GM19455 (cell line): ENCODE data around the gene OR10A6.

Source experiments
- ATAC-seq: cut with Tn5 transposase; IDR thresholded peaks from one replicate; pipeline ENCODE4 v1.9.1; 2021; ENCODE audit not compliant: unreplicated experiment

OR10A6 gene

GRCh38 chr11:7910286-7910788 lies 20.7 kb downstream of the OR10A6 start:
- no peak for ATAC-seq

DNA sequence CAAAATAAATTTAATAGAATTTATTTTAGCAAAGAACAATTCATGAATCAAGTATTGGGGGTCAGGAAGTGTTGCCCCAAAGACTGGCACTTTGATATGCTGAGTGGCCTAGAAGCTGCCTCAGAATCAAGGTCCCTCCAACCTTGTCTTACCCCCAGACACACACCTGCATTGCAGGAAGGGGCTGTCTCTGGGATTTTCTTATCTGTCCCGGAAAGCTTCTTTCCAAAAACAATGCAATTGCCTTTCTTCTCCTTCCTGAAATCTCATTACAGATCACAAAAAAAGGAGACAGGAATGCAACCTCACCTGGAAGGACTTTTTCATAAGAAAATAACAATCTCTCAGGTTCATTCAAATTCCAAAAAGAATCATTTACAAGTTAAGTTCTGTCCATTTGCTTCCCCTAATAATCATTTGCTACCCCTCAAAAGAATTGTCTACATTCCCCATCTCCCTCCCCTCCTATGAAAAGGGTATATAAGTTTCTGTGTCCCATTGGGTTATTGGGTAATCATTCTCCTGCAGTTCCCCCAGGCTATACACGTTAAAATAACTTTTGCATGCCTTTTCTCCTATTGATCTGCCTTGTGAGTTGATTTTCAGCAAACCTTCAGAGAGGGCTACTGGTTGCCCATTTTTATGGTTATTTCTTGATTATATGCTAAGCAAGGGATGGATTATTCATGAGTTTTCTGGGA lies 21.3 kb downstream of the OR10A6 start:
- ATAC-seq = no peak

DNA sequence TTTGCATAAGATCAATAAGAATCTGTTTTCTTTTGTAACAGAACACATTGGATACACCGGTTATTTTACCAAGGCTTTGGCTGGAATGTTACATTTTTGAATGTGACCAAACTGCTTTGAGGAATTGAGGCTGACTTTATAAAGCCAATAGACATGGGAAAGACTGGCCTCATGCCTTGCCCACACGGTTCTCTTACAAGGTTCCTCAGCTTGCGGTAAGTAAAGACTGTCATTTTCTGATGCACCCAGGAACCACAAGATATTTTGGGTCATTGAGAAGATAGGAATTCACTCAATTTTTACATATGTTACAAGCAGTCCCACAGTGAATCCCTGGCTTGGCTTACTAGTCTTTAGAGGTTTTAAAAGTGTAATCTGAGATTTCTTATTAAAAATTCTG lies 23.9 kb downstream of the OR10A6 start:
- ATAC-seq = no peak

DNA sequence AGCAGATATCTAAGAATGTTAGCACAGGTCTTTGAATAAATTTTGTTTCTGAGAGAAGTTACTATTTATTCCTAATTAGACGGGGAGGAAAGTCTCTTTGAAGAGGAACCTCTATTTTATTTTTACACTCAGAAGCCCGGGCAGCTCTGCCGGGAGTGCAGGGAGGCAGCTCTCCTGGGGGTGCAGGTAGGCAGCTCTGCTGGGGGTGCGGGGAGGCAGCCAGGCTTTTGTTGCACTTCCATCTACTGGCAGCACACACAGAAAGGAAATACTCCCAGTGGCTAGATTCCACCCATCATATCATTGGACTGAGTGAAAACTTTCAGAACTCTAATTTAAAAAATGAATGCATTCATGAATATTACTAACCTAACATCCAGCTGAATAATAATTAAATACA lies 24.6 kb downstream of the OR10A6 start:
- ATAC-seq = no peak

DNA sequence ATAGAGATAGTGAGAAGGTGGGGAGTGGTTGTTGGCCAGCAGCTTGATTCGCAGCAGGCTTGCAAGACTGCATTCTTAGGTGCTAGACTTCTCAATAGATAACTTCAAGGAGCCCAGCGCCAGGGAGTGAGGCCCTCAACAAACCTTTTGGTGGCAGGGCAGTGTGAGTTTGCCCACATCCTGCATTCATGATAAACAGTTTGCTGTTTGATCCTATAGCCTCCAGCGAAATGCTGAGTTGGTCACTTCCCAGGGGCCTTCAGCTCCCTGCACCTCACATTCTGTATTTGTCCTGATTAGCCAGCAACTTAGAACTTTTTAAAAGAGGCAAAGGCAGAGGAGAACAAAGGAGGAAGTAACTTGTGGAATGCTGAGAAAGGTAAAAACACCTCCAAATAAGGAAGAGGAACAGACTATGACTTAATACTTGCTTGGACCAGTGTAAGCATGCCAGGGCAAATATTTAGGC lies 25.1 kb downstream of the OR10A6 start:
- ATAC-seq = no peak

- no peak for ATAC-seq
Observed at GRCh38 chr11:7905549-7905948, 25.5 kb downstream of the OR10A6 start.

GRCh38 chr11:7904917-7905316 lies 26.2 kb downstream of the OR10A6 start:
- ATAC-seq = no peak

GRCh38 chr11:7903940-7904339 lies 27.1 kb downstream of the OR10A6 start:
- no peak for ATAC-seq

DNA sequence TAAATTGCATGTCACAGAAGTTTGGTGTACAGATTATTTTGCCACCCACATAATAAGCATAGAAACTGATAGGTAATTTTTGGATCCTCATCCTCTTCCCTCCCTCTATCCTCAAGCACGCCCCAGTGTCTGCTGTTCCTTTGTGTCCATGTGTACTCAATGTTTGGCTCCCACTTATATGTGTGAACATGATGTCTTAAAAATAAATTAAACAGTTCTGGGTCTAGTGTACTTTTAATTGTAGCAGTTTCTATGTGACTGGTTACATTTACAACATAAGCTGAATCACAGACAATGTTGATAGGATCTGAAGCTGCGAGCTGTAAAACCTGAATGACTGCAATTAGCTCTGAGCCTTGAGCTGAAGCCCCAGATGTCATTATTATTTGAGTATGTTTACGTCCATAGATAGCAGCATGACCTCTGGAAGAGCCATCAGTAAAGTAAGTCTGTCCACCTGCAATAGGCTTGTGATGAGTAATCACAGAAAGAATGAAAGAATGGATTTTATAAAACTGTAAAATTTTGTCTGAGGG lies 29.7 kb downstream of the OR10A6 start:
- ATAC-seq = no peak

DNA sequence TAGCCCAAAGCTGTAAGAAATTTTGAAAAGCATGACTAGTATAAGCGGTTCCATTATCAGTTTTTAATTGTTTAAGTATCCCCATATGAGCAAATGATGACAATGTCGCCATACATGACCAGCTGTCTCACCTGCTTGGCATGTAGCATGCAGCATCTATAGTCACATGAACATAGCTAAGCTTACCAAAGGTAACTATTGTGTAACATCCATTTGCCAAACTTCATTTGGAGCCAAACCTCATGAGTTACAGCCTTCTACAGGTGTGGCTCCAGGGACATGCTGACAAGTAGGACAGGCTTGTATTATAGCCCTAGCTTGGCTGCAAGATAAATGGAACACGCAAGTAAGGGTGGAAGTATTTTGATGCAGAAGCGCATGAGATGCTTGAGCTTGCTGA lies 30.4 kb downstream of the OR10A6 start:
- no peak for ATAC-seq

DNA sequence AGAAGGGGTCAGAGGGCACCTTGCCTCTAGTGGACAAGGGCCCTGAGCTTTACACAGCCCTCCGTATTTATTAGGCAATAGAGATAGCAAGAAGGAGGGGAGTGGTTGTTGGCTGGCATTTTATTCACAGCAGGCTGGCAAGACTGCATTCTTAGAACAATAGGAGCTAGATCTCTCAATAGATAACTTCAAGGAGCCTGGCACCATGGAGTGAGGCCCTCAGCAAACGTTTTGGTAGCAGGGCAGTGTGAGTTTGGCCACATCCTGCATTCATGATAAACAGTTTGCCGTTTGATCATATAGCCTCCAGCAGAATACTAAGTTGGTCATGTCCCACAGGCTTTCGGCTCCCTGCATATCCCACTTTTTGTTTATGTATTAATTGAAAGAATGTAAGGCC lies 31.6 kb downstream of the OR10A6 start:
- ATAC-seq = no peak

GRCh38 chr11:7898666-7899283 lies 32.3 kb downstream of the OR10A6 start:
- ATAC-seq = no peak

- no peak for ATAC-seq
Observed at GRCh38 chr11:7896009-7896785, 34.9 kb downstream of the OR10A6 start.

GRCh38 chr11:7894251-7894650 lies 36.8 kb downstream of the OR10A6 start:
- ATAC-seq = no peak

GRCh38 chr11:7893796-7894195 lies 37.3 kb downstream of the OR10A6 start:
- no peak for ATAC-seq

DNA sequence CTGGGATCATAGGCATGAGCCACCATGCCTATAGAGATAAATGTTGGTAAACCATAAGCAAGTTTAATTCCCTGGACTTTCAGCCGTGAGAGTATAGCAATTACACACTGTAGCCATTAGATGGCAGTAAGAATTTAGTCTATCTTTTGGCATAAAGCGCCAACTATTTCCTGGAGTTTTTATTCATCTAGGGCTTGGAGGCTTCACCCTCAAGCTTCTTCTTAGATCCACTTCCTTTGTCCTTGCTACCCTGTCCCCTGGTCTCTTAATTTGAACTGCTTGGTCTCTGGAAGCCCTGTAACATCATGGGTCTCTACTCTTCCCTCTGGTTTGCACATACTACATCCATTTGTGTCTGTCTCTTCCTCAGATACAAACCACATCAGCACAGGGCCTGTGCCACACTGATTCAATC lies 38.2 kb downstream of the OR10A6 start:
- ATAC-seq = peak; percentile 90

DNA sequence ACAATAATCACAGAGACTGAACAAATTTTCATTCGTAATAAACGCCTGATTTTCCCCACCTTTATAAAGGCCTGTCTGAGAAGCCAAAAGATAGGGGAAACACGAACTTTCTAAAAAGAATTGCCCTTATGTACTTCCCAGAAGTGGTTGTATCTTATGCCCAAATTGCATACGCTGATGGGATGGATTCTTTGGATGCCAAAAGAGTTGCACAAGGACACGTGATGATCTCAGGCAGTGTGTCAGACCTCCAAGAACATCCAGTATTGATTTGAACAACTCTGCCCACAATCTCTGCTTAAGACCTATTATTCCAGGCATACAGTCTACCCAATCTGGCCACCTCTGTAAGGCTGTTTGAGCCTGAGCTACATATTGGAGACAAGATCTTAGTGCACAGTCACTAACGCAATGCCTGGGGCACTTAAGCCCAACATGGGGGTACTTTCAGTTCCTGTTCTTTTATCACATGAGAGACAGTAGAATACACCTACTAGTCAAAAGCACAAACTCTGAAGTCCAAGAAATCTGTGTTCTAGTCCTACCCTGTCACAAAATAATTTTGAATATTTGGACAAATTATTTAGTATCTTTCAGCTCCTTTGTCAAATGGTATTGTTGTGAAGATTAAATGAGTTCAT lies 38.9 kb downstream of the OR10A6 start:
- ATAC-seq = peak; percentile 64

DNA sequence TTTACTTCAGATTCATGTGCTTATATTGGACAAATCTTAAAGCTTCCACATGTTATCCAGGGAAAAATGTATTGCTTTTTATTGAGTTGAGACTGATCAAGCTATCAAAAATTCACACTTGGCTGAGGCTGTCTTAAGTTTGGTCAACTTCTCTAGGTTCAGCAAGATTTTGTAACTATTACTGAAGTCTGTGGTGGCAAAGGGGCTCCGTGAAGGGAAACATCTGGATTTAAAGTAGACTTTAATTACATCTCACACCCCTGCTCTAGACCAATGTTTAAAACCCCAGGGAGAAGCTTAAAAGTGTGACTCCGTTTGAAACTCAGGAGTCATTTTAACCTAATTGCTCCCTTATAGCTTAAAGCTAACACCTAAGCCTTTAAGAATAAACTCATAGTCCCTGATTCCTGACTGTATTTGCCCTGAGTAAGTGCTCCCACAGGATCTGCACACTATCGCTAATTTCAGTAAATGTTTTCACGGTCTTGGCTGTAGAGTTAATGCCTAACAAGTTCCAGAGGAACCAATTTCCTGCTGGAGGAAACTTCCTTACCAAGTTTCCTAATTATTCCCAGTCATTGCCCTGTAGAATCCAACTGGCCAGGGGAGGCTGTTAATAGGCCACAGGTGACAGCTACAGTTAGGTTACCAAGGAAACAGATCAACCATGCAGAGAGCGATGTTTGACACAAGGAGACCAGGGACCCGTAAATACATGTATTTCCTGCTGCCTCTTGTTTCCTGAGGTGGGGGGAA lies 40.5 kb downstream of the OR10A6 start:
- ATAC-seq = no peak

- no peak for ATAC-seq
Observed at GRCh38 chr11:7889985-7890384, 41.1 kb downstream of the OR10A6 start.

GRCh38 chr11:7882860-7883259 lies 48.2 kb downstream of the OR10A6 start:
- ATAC-seq = no peak
